A549 treated with CpdA at 1 μM for 4 hours (cell line): ENCODE data around the gene PPP2R3B. TPM values are rescaled to one million over a fixed set of nuclear protein-coding genes. Genes with fewer than 3 reads are reported as not detected.

ENCODE experiments used
- total RNA-seq: library from RNA; stranded (reverse); fragments of 200-300 nt; extraction: Qiagen RNA extraction; gene quantifications from 5 replicates; pipeline ENCODE4 v1.2.3, GENCODE V29; 2022; ENCODE audit warnings: low read depth

Gene PPP2R3B, protein sequence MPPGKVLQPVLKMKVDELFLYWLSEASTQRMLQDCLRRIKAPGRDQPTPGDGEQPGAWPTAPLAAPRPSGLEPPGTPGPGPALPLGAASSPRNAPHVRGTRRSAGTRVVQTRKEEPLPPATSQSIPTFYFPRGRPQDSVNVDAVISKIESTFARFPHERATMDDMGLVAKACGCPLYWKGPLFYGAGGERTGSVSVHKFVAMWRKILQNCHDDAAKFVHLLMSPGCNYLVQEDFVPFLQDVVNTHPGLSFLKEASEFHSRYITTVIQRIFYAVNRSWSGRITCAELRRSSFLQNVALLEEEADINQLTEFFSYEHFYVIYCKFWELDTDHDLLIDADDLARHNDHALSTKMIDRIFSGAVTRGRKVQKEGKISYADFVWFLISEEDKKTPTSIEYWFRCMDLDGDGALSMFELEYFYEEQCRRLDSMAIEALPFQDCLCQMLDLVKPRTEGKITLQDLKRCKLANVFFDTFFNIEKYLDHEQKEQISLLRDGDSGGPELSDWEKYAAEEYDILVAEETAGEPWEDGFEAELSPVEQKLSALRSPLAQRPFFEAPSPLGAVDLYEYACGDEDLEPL
- 17.9 to 28.2 TPM (median 21.7 TPM) in 5 replicates for total RNA-seq

DNA sequence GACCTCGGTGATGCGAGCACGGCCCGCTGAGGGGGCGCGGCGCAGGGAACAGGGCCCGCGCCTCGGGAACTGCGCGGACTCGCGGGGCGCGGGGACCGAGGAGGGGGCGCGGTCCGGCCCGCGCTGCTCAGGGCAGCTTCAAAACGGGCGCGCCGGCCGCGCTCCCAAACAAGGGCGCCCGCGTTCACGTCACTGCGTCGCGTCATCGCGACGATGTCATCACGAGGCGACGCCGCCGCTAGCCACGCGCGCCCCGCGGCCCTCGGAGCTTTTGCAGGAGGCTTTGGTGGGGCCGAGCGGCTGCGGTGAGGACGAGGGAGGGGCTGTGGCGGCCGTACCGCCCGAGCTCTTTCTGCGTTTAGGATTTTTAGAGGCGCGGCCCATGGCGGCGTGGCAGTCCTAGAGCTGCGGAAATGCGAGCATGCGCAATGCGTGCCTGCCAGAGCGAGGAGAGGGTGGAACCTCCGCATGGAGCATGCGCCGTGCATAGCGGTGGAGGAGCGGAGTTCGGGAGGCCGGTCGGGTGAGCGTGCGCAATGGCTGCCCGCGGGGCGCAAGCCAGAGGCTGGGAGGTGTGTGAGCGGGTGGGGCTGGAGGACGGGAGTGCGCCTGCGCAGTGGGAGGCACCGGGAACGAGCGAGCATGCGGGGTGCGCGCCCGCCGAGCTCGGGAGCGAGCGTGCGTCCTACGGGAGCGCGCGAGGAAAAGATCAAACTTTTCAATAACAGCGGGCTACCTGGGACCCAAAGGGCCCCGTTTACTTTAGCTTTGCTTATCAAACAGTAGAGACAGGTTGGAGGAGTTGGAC, at the start of gene PPP2R3B:
TSS of gene PPP2R3B (minus strand) at position 140 of the 808 bp plus-strand sequence. CDS start 216 bp downstream, outside the sequence.

DNA sequence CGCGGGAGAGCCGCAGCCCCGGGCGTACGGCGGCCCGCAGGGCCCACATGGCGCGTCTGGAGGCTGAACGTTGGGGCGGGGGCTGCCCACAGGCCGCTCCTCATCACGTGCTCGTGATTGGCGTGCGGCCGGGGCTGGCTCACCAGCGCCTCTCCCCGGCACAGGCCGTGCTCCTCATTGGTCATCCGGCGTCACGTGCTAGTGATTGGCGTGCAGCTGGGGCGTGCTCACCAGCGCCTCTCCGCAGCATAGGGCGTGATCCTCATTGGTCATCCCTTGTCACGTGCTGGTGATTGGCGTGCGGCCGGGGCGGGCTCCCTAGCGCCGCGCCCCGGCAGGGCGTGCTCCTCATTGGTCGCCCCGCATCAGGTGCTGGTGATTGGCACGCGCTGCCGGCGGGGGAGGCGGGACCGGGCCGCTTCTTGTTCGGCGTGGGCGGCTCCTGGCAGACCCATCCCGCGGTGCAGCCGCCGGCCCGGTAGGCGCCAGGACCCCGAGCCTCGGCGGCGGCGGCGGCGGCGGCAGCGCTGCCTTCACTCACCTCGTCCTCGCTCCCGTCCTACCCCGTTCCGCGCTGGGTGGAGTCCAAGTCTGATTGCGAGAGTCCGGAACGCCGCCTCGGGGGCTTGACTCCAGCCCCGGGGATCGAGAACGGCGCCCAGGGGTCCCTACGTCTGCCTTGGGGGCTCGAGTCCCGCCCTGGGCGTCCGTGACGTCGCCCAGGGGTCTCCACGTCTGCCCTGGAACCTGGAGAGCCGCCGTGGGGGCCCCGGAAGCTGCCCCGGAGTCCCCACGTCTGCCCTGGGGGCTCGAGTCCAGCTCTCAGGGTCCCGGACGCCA, 67.7 kb downstream of the PPP2R3B start, which contains the start of gene GTPBP6:
TSS of gene GTPBP6 (minus strand) at position 58 of the 840 bp plus-strand sequence. CDS start at position 49, 9 bp downstream.

Other genes with a start within 250 kb of the PPP2R3B start
- 26.1 to 36.8 TPM (median 33.1 TPM) in 5 replicates for gene PLCXD1, start 105.5 kb downstream of the PPP2R3B start, total RNA-seq
- 36.6 to 56.6 TPM (median 53.4 TPM) in 5 replicates for gene GTPBP6, start 68.1 kb downstream of the PPP2R3B start, total RNA-seq
- gene SHOX, start 243.9 kb upstream of the PPP2R3B start, total RNA-seq, result not detected in 5 replicates